Neural cell (in vitro differentiated cells): ENCODE results near the gene TMEM116. TPM values are rescaled to one million over a fixed set of nuclear protein-coding genes. Genes with fewer than 3 reads are reported as not detected.

Experiments
- H2AFZ ChIP-seq: fragments of 200-600, 300-800 bp; sonication (generic), shearing (Covaris generic); 2 replicates; pipeline ENCODE4 v1.6.0; 2014; ENCODE audit warnings: low read depth, mild to moderate bottlenecking, antibody characterized with exemption, low read length, moderate library complexity
- H3F3A ChIP-seq: fragments of 200-600 bp; shearing (Covaris generic); 2 replicates; pipeline ENCODE4 v1.6.1; 2016; ENCODE audit warnings: mild to moderate bottlenecking, moderate library complexity, mixed read lengths, antibody characterized with exemption, low read length; ENCODE audit not compliant: insufficient read depth, poor library complexity, severe bottlenecking
- H3K27ac ChIP-seq: fragments of 200-600, 300-800 bp; sonication (generic), shearing (Covaris generic); 2 replicates; pipeline ENCODE4 v1.5.1; 2014; ENCODE audit warnings: mild to moderate bottlenecking, low read length, moderate library complexity
- H3K27me3 ChIP-seq: fragments of 300-800, 200-600 bp; sonication (generic), shearing (Covaris generic); 2 replicates; pipeline ENCODE4 v1.6.0; 2014; ENCODE audit warnings: mild to moderate bottlenecking, low read depth, low read length, moderate library complexity; ENCODE audit not compliant: insufficient read depth
- H3K36me3 ChIP-seq: fragments of 300-800, 200-600 bp; sonication (generic), shearing (Covaris generic); 2 replicates; pipeline ENCODE4 v1.5.1; 2014; ENCODE audit warnings: mild to moderate bottlenecking, antibody characterized with exemption, low read length, moderate library complexity; ENCODE audit not compliant: insufficient read depth
- H3K4me2 ChIP-seq: fragments of 300-800, 200-600 bp; sonication (generic), shearing (Covaris generic); 2 replicates; pipeline ENCODE4 v1.6.0; 2014; ENCODE audit warnings: mild to moderate bottlenecking, low read length
- H3K4me3 ChIP-seq: fragments of 300-800, 200-600 bp; sonication (generic), shearing (Covaris generic); 2 replicates; pipeline ENCODE4 v1.5.1; 2014; ENCODE audit warnings: mild to moderate bottlenecking, low read length, moderate library complexity
- H3K79me2 ChIP-seq: fragments of 200-600 bp; shearing (Covaris generic); replicated peaks from 2 replicates; pipeline ENCODE4 v1.6.0; 2014; ENCODE audit warnings: mild to moderate bottlenecking, low read length, moderate library complexity; ENCODE audit not compliant: insufficient read depth
- H3K9ac ChIP-seq: fragments of 300-800, 200-600 bp; sonication (generic), shearing (Covaris generic); 2 replicates; pipeline ENCODE4 v1.6.1; 2016; ENCODE audit warnings: mild to moderate bottlenecking, low read length, mixed read lengths
- H3K9me2 ChIP-seq: fragments of 200-600 bp; shearing (Covaris generic); 2 replicates; pipeline ENCODE4 v1.6.1; 2016; ENCODE audit warnings: mild to moderate bottlenecking, low read length, mixed read lengths; ENCODE audit not compliant: insufficient read depth
- H3K9me3 ChIP-seq: fragments of 200-600, 300-800 bp; sonication (generic), shearing (Covaris generic); 2 replicates; pipeline ENCODE4 v1.6.1; 2016; ENCODE audit warnings: mild to moderate bottlenecking, mixed run types, low read length, moderate library complexity, mixed read lengths
- H4K20me1 ChIP-seq: fragments of 200-600 bp; shearing (Covaris generic); 2 replicates; pipeline ENCODE4 v1.6.1; 2016; ENCODE audit warnings: mild to moderate bottlenecking, mixed run types; ENCODE audit not compliant: insufficient read depth
- EP300 ChIP-seq: fragments of 450-650 bp; conservative IDR thresholded peaks from 2 replicates; pipeline ENCODE4 v1.6.1; 2014; ENCODE audit warnings: antibody characterized with exemption, mild to moderate bottlenecking, moderate library complexity; ENCODE audit not compliant: poor library complexity, severe bottlenecking
- EZH2 ChIP-seq: fragments of 200-600, 300-800 bp; shearing (Covaris generic), sonication (generic); IDR thresholded peaks from 2 replicates; pipeline ENCODE4 v1.6.1; 2014; ENCODE audit warnings: antibody characterized with exemption, low read length, borderline replicate concordance, mild to moderate bottlenecking; ENCODE audit not compliant: insufficient read depth, poor library complexity, severe bottlenecking
- MXI1 ChIP-seq: fragments of 450-650 bp; conservative IDR thresholded peaks from 2 replicates; pipeline ENCODE4 v1.6.1; 2014; ENCODE audit warnings: antibody characterized with exemption, mild to moderate bottlenecking; ENCODE audit not compliant: poor library complexity, severe bottlenecking
- POLR2AphosphoS5 ChIP-seq: IDR thresholded peaks from 2 replicates; pipeline ENCODE4 v1.6.1; 2012
- RAD21 ChIP-seq: fragments of 450-650 bp; conservative IDR thresholded peaks from 2 replicates; pipeline ENCODE4 v1.6.1; 2014; ENCODE audit warnings: antibody characterized with exemption, mild to moderate bottlenecking, moderate library complexity
- SMC3 ChIP-seq: fragments of 450-650 bp; conservative IDR thresholded peaks from 2 replicates; pipeline ENCODE4 v1.6.1; 2014; ENCODE audit warnings: antibody characterized with exemption, mild to moderate bottlenecking, moderate library complexity; ENCODE audit not compliant: poor library complexity
- TAF1 ChIP-seq: IDR thresholded peaks from 2 replicates; pipeline ENCODE4 v1.6.1; 2012; ENCODE audit warnings: low read depth
- polyA plus RNA-seq: library from polyadenylated mRNA; depleted of rRNA; stranded (reverse); fragments of >200 nt; gene quantifications from 2 replicates; pipeline ENCODE4 v1.2.3, GENCODE V29; 2014
- TF ChIP-seq, protein P1 (sequence below): fragments of 450-650 bp; IDR thresholded peaks from 2 replicates; pipeline ENCODE4 v1.5.1; 2014; ENCODE audit warnings: antibody characterized with exemption, mild to moderate bottlenecking, moderate library complexity; ENCODE audit not compliant: poor library complexity, severe bottlenecking
- TF ChIP-seq, protein P2 (sequence below): IDR thresholded peaks from 2 replicates; pipeline ENCODE4 v1.6.1; 2012; ENCODE audit warnings: borderline replicate concordance

TMEM116 gene
- polyA plus RNA-seq, 1 donor from 2014 or later: 15.4 TPM

DNA sequence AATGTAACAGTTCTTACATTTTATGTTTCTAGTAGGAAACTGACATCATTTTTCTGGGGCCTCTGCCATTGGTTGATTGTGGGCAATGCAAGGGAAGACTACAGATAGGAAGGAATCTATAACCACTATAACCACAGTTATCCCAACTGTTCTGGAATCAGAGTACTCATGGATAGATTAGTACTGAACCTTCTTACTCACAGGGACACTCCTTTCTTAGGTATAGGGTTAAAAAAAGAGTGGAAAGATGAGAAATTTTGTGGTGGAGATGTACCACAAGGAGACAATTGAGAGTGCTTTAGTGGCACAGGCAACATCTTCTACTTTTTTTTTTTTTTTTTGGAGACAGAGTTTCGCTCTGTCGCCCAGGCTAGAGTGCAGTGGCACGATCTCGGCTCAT lies 21.0 kb downstream of the TMEM116 start:
- Histone ChIP-seq H3K4me2 (no peak overlapping the region), H3K27ac (no peak overlapping the region), H3F3A (no peaks in the 10 kb centered on the region), H3K9me3 (no peaks in the 10 kb centered on the region), H3K36me3 (no peaks in the 10 kb centered on the region), H3K9me2 (no peaks in the 10 kb centered on the region), H3K27me3 (no peaks in the 10 kb centered on the region), H3K79me2 (no peaks in the 10 kb centered on the region), H4K20me1 (no peaks in the 10 kb centered on the region), H3K4me3 (no peak overlapping the region), H3K9ac (no peak overlapping the region), H2AFZ (no peak overlapping the region)
- TF ChIP-seq MXI1: no peak
- TF ChIP-seq, protein P1, sequence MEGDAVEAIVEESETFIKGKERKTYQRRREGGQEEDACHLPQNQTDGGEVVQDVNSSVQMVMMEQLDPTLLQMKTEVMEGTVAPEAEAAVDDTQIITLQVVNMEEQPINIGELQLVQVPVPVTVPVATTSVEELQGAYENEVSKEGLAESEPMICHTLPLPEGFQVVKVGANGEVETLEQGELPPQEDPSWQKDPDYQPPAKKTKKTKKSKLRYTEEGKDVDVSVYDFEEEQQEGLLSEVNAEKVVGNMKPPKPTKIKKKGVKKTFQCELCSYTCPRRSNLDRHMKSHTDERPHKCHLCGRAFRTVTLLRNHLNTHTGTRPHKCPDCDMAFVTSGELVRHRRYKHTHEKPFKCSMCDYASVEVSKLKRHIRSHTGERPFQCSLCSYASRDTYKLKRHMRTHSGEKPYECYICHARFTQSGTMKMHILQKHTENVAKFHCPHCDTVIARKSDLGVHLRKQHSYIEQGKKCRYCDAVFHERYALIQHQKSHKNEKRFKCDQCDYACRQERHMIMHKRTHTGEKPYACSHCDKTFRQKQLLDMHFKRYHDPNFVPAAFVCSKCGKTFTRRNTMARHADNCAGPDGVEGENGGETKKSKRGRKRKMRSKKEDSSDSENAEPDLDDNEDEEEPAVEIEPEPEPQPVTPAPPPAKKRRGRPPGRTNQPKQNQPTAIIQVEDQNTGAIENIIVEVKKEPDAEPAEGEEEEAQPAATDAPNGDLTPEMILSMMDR: no peak
- TF ChIP-seq EP300: no peak
- no peak for TF ChIP-seq SMC3
- TF ChIP-seq RAD21: no peak
- no peak for TF ChIP-seq TAF1
- no peak for TF ChIP-seq POLR2AphosphoS5
- TF ChIP-seq, protein P2, sequence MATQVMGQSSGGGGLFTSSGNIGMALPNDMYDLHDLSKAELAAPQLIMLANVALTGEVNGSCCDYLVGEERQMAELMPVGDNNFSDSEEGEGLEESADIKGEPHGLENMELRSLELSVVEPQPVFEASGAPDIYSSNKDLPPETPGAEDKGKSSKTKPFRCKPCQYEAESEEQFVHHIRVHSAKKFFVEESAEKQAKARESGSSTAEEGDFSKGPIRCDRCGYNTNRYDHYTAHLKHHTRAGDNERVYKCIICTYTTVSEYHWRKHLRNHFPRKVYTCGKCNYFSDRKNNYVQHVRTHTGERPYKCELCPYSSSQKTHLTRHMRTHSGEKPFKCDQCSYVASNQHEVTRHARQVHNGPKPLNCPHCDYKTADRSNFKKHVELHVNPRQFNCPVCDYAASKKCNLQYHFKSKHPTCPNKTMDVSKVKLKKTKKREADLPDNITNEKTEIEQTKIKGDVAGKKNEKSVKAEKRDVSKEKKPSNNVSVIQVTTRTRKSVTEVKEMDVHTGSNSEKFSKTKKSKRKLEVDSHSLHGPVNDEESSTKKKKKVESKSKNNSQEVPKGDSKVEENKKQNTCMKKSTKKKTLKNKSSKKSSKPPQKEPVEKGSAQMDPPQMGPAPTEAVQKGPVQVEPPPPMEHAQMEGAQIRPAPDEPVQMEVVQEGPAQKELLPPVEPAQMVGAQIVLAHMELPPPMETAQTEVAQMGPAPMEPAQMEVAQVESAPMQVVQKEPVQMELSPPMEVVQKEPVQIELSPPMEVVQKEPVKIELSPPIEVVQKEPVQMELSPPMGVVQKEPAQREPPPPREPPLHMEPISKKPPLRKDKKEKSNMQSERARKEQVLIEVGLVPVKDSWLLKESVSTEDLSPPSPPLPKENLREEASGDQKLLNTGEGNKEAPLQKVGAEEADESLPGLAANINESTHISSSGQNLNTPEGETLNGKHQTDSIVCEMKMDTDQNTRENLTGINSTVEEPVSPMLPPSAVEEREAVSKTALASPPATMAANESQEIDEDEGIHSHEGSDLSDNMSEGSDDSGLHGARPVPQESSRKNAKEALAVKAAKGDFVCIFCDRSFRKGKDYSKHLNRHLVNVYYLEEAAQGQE: no peak
- TF ChIP-seq EZH2: no peak

DNA sequence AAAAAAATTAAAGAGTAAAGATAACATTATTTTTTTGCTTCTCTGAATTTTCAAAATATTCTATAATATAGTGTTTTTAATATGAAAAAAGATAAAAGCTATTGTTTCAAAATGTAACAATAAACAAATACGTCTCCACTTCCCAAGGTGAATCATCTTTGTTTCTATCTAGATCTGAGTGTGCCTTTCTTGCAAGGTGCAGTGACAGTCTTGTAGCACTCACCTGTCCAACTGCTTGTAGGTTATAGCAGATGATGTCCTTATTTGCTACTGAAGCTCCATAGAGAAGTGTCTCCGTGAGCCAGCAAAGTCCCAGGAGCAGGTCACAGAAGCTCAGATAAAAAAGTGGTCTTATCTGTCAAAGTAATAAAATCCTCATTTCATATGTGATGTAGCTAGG lies 21.4 kb downstream of the TMEM116 start:
- H3K9ac ChIP-seq: no peak overlapping the region
- no peaks in the 10 kb centered on the region for H3K27me3 ChIP-seq
- TF ChIP-seq EZH2 (no peak), EP300 (no peak), RAD21 (no peak), MXI1 (no peak), POLR2AphosphoS5 (no peak), TAF1 (no peak), SMC3 (no peak)
- TF ChIP-seq, protein P1: no peak
- TF ChIP-seq, protein P2: no peak
- H3K27ac ChIP-seq: no peak overlapping the region
- H3F3A ChIP-seq: no peaks in the 10 kb centered on the region
- H3K9me3 ChIP-seq: no peaks in the 10 kb centered on the region
- H4K20me1 ChIP-seq: no peaks in the 10 kb centered on the region
- no peaks in the 10 kb centered on the region for H3K36me3 ChIP-seq
- H2AFZ ChIP-seq: no peak overlapping the region
- no peaks in the 10 kb centered on the region for H3K9me2 ChIP-seq
- no peaks in the 10 kb centered on the region for H3K79me2 ChIP-seq
- no peak overlapping the region for H3K4me2 ChIP-seq
- H3K4me3 ChIP-seq: no peak overlapping the region
